T47D (cell line): ENCODE measurements around the gene SERTAD3.
A peak's percentile ranks its signal among the peaks of the same experiment; 100 is the strongest.
"Not testable (repeated sequence)": the region's sequence is repeated elsewhere in the genome, so short reads cannot be mapped to it uniquely, and the experiment has no call there.

Source experiments
- DNase-seq, 2 experiments: peaks; one replicate each; pipeline versions ENCODE4 v3.0.0 to v3.0.0-alpha.2; 2011 to 2012; ENCODE audit warnings: low read depth in 1 of 2, low spot score in 1 of 2
- JUND ChIP-seq: IDR thresholded peaks from 2 replicates; pipeline ENCODE4 v1.6.1; 2012; ENCODE audit warnings: low read depth
- in situ Hi-C: cut with HindIII; loops from 2 replicates; pipeline ENCODE4 v1.10.0; 2016; ENCODE audit warnings: low sequenced_read_pairs, low pct_unique_long_range_greater_than_20kb

The SERTAD3 gene

DNA sequence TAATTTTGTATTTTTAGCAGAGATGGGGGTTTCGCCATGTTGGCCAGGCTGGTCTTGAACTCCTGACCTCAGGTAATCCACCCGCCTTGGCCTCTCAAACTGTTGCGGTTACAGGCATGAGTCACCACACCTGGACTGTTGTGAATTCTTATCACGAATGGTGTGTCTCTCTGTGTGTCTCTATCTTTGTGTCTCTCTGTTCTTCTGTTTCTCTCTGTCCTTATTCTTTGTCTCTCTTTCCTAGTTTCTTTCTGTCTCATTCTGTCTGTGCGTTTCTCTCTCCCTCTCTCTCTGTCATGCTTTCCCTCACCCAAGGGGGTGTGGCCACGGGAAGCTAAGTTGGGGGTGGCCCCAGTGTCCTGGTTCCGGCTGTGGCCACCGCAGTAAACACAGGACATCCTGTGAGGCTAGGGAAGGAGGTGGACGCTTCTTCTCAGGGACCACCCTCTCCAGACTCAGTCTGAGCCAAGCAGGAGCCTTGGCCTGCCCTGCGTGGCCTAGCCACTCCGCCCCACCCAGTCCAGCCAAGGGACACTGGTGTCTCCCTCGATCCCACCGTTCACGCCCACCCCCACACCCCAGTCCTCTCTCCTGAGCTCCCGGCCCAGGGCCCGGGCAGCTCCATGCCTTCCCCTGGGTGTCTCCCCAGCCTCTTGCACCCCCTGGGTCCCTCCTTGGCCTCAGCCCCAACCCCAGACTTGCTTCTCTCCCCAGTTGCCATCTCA lies 27.1 kb downstream of the SERTAD3 start:
- peak in 1 of 2 experiments; percentile 72 for DNase-seq
- in situ Hi-C loops = no loop called here
- TF ChIP-seq JUND = no peak

DNA sequence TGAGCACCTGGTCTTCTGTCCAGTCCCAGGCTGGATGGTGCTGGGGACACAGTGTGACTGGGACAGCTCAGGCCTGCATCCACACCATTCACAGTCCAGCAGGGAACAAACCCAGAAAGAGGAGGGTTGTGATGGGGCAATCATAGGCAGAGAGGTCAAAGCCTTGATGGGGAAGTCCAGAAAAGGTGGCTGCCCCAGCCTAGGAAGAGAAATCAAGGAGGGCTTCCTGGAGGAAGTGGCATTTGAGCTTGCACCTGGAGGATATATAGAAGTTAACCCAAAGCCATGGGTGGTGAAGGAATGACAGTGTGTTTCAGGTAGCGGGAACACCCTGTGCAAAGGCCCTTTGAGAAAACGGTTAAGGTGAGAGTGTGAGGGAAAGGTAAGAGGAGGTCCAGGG lies 28.4 kb downstream of the SERTAD3 start:
- in situ Hi-C loops = no loop called here
- TF ChIP-seq JUND = no peak
- no peak for DNase-seq

DNA sequence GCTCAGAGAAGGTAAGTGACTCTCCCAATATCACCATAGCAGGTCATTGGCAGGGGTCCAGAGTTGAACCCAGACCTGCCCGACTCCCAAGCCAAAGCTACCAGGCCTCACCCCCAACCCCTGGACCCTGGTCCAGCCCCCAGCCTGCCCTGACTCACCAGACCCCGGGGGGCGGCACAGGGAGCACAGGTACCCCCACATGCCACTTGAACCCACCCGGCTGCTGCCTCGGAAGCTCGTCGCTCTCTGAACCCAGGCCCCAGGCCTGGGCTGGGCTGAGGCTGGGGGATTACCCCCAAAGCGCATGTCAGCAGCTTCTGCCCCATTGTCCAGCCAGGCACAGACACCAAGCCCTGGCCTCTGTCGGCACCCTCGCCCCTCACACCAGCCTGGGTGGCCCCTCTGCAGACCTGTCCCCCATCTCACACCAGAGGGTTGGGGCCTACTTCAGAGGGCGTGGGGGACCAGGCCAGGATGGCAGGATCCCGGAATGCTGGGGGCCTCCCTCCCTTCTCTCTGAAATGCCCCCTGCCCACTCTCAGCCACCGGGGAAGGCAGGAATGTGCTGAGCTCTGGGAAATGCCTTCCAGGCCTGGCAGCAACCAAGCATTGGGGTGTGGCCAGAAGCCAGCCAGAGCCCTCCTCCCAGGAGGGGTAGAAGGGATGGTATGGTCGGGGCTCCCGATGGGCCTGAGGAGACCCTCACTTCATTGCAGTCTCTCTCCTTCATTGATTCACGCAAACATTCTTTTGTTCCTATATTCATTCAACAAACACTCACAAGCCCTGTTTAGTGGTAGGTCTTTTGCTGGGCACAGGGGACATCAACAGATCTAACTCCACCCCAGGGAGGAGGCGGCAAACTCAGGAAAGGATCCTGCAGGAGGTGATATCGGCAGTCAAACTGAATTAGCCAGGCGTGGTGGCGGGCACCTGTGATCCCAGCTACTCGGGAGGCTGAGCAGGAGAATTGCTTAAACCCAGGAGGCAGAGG lies 29.3 kb downstream of the SERTAD3 start:
- in situ Hi-C loops = no loop called here
- no peak for TF ChIP-seq JUND
- DNase-seq = peak in 1 of 2 experiments; percentile 50

DNA sequence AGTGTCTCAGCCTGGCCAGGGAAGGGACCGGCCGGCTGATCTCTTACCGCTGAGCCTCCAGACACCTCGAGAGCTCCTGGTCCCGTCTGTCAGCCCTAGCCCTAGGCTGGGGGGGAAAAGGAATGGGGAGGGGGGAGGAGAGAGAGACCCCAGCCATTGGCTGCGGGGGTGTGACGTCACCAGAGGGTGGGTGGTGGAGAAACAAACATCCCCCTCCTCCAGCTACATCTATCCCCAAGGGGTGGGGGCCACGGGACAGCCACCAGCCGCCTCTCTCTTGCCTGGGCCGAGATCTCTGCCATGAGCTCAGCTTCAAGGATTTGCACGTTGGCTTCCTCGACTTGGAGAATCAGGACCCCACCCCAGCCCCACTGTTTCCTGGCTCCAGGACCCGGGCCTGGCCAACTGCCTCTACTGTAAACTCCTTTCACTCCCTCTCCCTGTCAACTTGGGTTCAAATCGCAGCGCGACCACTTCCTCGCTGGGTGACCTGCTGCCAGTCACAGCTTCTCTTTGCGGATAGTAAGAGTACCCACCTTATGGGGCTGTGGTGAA lies 30.8 kb downstream of the SERTAD3 start, which contains the start of gene PRX:
PRX (minus strand) TSS at position 88 of the 555 bp plus-strand sequence. CDS start 5,446 bp downstream, outside the sequence.
- DNase-seq = no peak
- in situ Hi-C loops = no loop called here
- no peak for TF ChIP-seq JUND

DNA sequence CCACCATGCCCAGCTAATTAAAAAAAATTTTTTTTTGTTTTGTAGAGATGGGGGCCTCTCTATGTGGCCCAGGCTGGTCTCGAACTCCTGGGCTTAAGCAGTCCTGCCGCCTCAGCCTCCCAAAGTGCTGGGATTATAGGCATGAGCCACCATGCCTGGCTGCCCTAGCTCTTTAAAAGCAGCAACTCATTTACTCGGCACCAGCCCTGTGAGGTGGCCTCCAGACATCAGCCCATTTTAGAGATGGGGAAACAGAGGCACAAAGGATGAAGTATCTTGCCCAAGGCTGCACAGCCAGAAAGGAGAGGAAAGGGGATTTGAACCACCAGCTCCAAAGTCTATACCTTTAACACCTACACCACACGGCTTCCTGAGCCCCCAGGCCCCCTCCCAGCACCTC lies 31.3 kb downstream of the SERTAD3 start:
- in situ Hi-C loops = no loop called here
- no peak for TF ChIP-seq JUND
- DNase-seq = no peak

DNA sequence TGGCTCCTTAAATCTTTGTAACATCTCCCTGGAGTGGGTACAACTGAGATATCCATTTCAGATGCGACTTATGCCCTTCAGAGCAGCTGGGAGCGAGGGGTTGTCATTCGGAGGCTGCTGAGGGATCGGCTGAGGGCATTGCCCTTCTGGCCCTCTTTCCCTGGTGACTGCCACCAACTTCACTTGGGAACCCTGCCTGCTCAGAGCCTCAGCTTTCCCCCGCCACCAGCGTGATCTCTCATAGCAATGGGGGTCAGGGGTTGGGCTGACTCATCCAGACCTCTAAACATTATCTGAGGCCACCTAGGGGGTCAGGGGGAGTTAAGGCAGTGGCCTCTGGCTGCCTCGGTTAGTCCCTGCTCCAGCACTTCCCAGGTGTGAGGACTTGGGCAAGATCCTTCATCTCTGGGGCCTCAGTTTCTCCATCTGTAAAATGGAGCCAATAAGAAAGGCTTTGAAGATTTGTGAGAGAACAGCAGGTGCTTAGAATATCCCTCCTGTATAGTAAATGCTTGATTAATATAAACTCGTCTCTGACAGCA lies 32.1 kb downstream of the SERTAD3 start:
- in situ Hi-C loops = no loop called here
- DNase-seq = no peak
- no peak for TF ChIP-seq JUND

DNA sequence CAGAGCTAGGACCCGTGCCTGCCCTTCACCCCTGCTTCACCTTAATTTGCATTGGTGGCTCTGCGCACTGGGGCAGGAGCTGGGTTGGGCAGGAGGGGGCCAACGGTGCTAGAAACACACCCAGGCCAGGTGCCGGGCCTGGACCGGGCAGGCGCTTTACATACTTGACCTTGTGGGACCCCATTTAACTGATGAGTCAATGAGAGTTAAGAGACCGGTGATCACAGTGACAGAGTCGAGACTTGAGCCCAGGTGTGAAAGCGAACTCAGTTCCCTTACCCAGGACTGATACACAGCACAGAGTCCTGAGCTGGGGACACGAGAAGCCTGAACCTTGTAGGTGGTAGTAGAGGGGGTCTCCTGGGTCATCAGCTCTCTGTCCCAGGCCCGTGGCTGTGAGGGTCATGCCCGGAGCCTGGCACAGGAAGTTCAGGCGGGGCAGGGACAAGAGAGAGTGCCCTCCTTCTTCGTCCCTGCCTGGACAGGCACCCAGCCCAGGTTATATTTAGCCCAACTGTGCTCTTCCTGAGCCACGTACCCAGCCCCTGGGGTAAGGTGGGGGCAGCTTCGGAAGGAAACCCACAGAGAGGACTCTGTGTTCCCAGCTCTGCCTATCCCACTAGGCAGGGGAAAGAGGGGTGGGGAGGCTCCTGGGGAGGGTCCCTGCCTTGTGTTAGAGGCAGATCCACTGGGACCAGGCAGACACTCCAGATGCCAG lies 32.9 kb downstream of the SERTAD3 start:
- in situ Hi-C loops = no loop called here
- TF ChIP-seq JUND = no peak
- no peak for DNase-seq

DNA sequence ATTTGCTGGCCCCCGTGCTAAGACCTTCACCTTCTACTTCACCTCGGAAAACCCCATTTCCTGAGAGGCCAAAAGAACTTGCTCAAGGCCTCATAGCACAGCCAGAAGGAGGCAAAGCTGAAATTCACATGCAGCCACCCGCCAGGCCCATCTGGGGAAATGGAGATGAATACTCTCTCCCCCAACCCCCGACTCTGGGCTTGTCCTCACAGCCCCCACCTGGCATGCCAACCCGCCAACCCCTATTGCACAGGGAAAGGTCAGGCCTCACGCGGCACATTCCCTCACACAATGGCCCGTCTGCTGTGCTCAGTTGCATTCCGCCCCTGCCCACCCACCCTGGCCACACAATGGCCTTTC lies 34.1 kb downstream of the SERTAD3 start:
- no peak for DNase-seq
- no peak for TF ChIP-seq JUND
- in situ Hi-C loops = no loop called here

DNA sequence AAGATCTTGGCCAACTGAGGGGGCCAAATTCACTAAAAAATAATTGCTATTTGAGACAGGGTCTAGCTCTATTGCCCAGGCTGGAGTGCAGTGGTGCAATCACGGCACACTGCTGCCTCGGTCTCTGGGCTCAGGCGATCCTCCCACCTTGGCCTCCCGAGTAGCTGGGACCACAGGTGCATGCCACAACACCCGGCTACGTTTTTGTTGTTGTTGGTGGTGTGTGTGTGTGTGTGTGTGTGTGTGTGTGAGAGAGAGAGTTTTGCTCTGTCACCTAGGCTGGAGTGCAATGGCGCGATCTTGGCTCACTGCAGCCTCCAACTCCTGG lies 35.6 kb downstream of the SERTAD3 start:
- in situ Hi-C loops = not testable (repeated sequence)

DNA sequence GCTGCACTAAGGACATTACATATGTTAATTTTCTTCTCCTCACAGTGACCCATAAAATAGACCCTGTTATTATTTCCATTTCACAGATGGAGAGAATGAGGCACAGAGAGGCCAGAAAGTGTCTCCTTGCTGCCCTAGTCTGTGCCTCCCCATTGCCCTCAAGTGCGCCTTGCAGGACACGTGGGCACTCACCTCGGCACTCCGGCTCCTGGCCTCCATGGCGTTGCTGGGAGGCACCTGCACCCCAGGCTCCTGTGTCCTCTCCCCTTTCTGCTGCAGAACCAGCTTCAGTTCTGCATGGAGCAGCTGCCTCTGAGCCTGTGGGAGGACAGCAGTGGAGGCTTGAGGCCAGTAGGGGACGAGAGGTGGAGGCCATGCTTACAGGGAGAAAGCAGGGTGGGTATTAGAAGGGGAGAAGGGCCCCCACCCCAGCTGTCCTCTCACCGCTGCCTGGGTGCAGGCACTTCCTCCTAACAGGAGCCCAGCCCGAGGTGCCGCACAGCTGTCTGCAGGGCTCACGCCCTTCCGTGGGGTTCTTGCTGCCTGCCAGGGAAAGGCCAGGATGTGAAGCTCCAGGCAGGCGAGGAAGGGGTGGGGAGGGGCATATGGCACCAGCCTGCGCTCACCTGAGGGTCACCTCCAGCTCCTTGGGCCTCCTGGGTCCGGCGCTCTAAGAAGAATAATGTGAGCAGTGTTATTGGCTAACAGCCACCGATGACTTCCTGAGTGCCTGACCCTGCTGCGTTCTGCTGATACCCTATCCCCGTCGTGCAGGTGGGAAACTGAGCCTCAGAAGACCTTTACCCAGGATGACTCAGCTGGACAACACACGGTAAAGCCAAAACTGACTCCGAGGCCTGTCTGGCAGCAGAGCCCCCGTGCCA lies 36.2 kb downstream of the SERTAD3 start:
- in situ Hi-C loops = no loop called here
- no peak for DNase-seq
- TF ChIP-seq JUND = no peak

More for the DNA sequence above, 35.6 kb downstream of the SERTAD3 start:
- not testable (repeated sequence) for DNase-seq

DNA sequence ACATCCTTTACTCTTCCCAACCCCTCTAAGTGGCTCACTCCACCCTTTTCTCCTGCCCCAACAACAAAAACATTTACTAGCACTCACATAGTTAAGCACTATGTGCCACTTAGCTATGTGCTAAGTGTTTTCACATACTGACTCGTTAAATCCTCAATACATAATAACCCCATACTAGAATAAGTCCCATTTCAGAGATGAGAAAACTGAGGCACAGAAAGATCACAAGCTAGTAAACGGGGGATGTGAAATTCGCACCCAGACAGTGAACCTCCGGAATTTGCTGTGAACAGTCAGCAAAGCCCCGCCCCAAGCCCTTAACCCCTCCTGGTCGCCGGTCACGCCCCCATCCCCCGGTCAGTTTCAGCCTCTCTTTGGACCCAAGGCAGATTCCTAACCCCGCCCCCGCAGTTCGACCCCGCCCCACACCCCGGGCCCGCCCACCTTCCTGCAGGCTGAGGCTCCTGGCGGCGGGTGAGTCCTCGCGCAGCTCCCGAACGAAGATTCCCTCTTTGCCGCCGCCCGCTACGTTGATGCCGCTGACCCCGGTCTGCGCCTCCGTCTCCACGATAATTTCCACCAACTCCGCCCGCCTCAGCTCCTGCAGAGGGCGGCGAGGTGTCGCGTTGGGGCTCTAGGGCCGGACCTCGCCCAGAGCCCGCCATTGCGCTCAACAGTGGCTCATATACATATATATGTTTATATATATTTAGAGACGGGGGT lies 40.7 kb downstream of the SERTAD3 start:
- TF ChIP-seq JUND = no peak
- peak; percentile 82 to 92 for DNase-seq
- in situ Hi-C loops = no loop called here
